Measurements from ENCODE around the gene DISC1. TPM values are rescaled to one million over a fixed set of nuclear protein-coding genes. Genes with fewer than 3 reads are reported as not detected.

DISC1 gene
- total and polyA plus RNA-seq, 2 experiments from 2014 or later: 6.5 to 11.5 TPM

DNA sequence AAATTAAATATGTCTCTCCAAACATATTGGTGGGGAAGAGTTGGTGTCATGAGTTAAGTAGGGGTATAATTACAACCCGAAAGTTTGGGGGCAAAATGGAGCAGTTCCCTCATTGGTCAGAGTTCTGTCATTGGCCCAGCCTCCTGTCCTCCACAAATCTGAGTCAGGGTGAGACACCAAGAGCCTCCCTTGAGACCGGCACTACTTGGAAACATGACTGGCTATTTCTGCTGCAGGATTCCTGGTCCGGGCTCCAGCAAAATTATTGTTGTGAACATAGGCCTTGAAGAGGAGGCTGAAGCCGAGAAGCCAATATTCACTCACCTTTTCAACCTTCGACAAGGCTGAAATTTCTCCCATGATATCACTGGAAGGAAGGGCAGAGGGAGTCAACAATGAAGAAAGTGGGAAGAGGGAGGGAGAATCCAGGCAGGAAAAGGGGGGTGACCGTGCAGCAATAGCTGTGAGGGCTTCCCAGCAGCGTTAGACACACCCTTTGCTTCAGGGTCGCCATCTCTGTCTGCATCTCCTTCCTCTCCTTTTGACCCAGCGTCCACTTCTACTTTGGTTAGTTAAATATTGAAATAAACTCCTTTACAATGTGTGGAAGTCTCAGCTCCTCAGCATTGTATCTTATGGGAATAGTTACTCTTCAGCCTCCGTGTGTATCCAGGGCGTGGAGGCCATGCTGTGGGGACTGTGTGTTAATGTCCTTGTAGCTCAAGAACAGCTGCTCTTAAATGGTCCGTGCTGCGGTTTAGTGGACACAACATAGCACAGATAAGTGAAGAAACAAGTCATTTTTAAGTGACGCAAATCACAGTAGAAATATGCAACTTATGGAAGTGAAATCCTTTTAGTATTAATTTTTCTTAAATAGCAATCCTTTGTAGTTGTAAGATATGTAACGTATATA lies 307.4 kb downstream of the DISC1 start:
- Histone ChIP-seq H3K36me3 (no peaks in the 10 kb centered on the region), H3K27ac (no peak overlapping the region), H3K9me3 (ENCODE audit: low read depth) (no peaks in the 10 kb centered on the region), H3K4me1 (ENCODE audit: low read depth) (peaks cover 56% of the 10 kb centered on the region), H3K27me3 (no peaks in the 10 kb centered on the region), H3K4me3 (no peak overlapping the region)
- DNase-seq (ENCODE audit: low read depth in 1 of 2, low spot score in 1 of 2): peak in 1 of 2 donors; percentile 70
- TF ChIP-seq, protein P1, sequence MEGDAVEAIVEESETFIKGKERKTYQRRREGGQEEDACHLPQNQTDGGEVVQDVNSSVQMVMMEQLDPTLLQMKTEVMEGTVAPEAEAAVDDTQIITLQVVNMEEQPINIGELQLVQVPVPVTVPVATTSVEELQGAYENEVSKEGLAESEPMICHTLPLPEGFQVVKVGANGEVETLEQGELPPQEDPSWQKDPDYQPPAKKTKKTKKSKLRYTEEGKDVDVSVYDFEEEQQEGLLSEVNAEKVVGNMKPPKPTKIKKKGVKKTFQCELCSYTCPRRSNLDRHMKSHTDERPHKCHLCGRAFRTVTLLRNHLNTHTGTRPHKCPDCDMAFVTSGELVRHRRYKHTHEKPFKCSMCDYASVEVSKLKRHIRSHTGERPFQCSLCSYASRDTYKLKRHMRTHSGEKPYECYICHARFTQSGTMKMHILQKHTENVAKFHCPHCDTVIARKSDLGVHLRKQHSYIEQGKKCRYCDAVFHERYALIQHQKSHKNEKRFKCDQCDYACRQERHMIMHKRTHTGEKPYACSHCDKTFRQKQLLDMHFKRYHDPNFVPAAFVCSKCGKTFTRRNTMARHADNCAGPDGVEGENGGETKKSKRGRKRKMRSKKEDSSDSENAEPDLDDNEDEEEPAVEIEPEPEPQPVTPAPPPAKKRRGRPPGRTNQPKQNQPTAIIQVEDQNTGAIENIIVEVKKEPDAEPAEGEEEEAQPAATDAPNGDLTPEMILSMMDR (IDR thresholded peaks at IDR 0.05; ENCODE audit: low read depth, low read length): no peak

GRCh38 chr1:231934797-231935196 lies 308.2 kb downstream of the DISC1 start:
- Histone ChIP-seq H3K27ac (no peak overlapping the region), H3K27me3 (no peaks in the 10 kb centered on the region), H3K36me3 (no peaks in the 10 kb centered on the region), H3K4me3 (no peak overlapping the region), H3K9me3 (ENCODE audit: low read depth) (no peaks in the 10 kb centered on the region), H3K4me1 (ENCODE audit: low read depth) (peaks cover 47% of the 10 kb centered on the region)
- DNase-seq (ENCODE audit: low read depth in 1 of 2, low spot score in 1 of 2): peak; percentile 54 to 86
- TF ChIP-seq, protein P1 (IDR thresholded peaks at IDR 0.05; ENCODE audit: low read depth, low read length): no peak

- TF ChIP-seq, protein P1 (IDR thresholded peaks at IDR 0.05; ENCODE audit: low read depth, low read length): no peak
- no peak overlapping the region for H3K4me3 ChIP-seq
- DNase-seq (ENCODE audit: low read depth in 1 of 2, low spot score in 1 of 2): no peak
- H3K36me3 ChIP-seq: no peaks in the 10 kb centered on the region
- H3K4me1 ChIP-seq (ENCODE audit: low read depth): peaks cover 45% of the 10 kb centered on the region
- H3K27me3 ChIP-seq: no peaks in the 10 kb centered on the region
- no peaks in the 10 kb centered on the region for H3K9me3 ChIP-seq (ENCODE audit: low read depth)
- H3K27ac ChIP-seq: no peak overlapping the region
Observed at GRCh38 chr1:231935856-231936255, 309.3 kb downstream of the DISC1 start.

DNA sequence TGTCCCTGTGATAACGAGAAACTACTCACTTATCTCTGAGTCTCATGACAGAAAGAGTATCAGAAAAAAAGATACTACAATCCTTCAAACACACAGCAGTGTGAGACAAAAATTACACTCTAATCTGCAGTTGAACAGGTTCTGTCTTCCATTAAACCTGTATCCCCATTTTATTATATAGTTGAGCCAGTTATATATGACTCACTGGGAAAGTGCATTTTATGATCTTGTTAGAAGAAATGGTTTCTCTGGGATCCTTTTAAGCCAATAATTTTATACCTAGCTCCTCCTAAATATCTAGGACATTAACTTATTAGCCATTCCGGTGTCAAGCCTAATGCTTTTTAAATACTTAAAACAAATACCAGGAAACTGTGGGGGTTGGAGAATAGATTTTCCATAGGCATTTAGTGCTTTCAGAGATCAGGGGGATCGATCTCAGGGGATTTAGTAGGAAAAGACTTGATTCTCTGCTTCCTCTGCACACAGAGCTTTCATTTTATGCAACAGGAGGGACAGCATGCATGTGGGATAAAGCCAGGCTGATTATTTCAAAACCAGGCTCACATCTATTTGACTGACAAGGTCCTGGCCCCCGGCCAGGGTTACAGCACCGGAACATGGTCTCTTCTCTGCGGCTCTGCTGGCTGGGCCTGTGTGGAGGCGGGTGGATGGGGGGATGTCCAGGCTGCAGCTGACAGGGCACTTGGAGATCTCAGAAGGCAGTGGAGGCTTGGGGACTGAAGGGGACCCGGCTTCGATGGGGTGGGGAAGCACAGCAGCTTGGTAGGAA lies 310.6 kb downstream of the DISC1 start:
- Histone ChIP-seq H3K4me1 (ENCODE audit: low read depth) (peaks cover 52% of the 10 kb centered on the region), H3K9me3 (ENCODE audit: low read depth) (no peaks in the 10 kb centered on the region), H3K27ac (peak overlapping the region; percentile 24), H3K27me3 (no peaks in the 10 kb centered on the region), H3K4me3 (no peak overlapping the region), H3K36me3 (no peaks in the 10 kb centered on the region)
- TF ChIP-seq, protein P1 (IDR thresholded peaks at IDR 0.05; ENCODE audit: low read depth, low read length): no peak
- DNase-seq (ENCODE audit: low read depth in 1 of 2, low spot score in 1 of 2): peak; percentile 76 to 77

DNA sequence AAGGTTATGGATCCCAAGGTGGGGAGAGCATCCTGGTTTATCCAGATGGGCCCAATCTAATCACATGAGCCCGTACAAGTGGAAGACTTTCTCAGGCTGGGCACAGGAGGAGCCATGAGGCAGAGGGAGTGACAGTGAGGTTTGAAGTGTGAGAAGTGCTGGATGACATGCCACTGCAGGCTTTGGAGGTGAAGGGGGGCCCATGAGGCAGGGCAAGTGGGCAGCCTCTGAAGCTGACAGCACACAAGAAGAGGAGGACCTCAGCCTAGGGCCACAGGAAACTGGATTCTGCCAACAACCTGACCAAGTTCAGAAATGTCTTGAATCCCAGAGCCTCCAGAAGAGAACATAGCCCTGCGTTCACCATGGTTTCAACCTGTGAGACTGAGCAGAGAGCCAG lies 311.6 kb downstream of the DISC1 start:
- Histone ChIP-seq H3K36me3 (no peaks in the 10 kb centered on the region), H3K4me3 (no peak overlapping the region), H3K4me1 (ENCODE audit: low read depth) (peaks cover 54% of the 10 kb centered on the region), H3K27ac (no peak overlapping the region), H3K9me3 (ENCODE audit: low read depth) (no peaks in the 10 kb centered on the region), H3K27me3 (no peaks in the 10 kb centered on the region)
- TF ChIP-seq, protein P1 (IDR thresholded peaks at IDR 0.05; ENCODE audit: low read depth, low read length): no peak
- DNase-seq (ENCODE audit: low read depth in 1 of 2, low spot score in 1 of 2): no peak
